ENCODE data around the gene RHBDF2.

GRCh38 chr17:76527430-76528111 lies 26.3 kb upstream of the RHBDF2 start:
- TF ChIP-seq, protein P1, sequence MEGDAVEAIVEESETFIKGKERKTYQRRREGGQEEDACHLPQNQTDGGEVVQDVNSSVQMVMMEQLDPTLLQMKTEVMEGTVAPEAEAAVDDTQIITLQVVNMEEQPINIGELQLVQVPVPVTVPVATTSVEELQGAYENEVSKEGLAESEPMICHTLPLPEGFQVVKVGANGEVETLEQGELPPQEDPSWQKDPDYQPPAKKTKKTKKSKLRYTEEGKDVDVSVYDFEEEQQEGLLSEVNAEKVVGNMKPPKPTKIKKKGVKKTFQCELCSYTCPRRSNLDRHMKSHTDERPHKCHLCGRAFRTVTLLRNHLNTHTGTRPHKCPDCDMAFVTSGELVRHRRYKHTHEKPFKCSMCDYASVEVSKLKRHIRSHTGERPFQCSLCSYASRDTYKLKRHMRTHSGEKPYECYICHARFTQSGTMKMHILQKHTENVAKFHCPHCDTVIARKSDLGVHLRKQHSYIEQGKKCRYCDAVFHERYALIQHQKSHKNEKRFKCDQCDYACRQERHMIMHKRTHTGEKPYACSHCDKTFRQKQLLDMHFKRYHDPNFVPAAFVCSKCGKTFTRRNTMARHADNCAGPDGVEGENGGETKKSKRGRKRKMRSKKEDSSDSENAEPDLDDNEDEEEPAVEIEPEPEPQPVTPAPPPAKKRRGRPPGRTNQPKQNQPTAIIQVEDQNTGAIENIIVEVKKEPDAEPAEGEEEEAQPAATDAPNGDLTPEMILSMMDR (IDR thresholded peaks at IDR 0.05), result peak in 3 of 4 experiments; percentile 16 to 70 (median 41)
- peak; percentile 49 to 66 for TF ChIP-seq POLR2A (IDR thresholded peaks at IDR 0.05)

Measured in uterus (tissue), 2 donors.